AG09319 (cell line): ENCODE results near the gene UBE2J2.
"Not testable (repeated sequence)": the region's sequence is repeated elsewhere in the genome, so short reads cannot be mapped to it uniquely, and the experiment has no call there.

ENCODE experiments used
- DNase-seq: peaks from one replicate; pipeline ENCODE4 v3.0.0-alpha.2; 2010; ENCODE audit warnings: low read depth; ENCODE audit errors: extremely low read depth
- CTCF ChIP-seq: IDR thresholded peaks from 2 replicates; pipeline ENCODE4 v1.5.1; 2011; ENCODE audit warnings: low read depth, mild to moderate bottlenecking, inconsistent platforms, low read length, moderate library complexity

UBE2J2 gene

GRCh38 chr1:1256956-1257871 is 16.4 kb downstream of the UBE2J2 start:
- TF ChIP-seq CTCF, result no peak
- DNase-seq, result no peak

- no peak for TF ChIP-seq CTCF
- DNase-seq, result no peak
Measured at GRCh38 chr1:1255611-1256010, 18.0 kb downstream of the UBE2J2 start.

- DNase-seq, result no peak
- no peak for TF ChIP-seq CTCF
Measured at GRCh38 chr1:1255078-1255477, 18.6 kb downstream of the UBE2J2 start.

GRCh38 chr1:1254667-1254998 is 19.0 kb downstream of the UBE2J2 start:
- TF ChIP-seq CTCF, result no peak
- DNase-seq, result no peak

- DNase-seq, result no peak
- TF ChIP-seq CTCF, result no peak
Measured at GRCh38 chr1:1253972-1254666, 19.5 kb downstream of the UBE2J2 start.

GRCh38 chr1:1253314-1253713 is 20.3 kb downstream of the UBE2J2 start:
- DNase-seq, result no peak
- no peak for TF ChIP-seq CTCF

- no peak for TF ChIP-seq CTCF
- no peak for DNase-seq
Measured at GRCh38 chr1:1250786-1251284, 22.8 kb downstream of the UBE2J2 start.

GRCh38 chr1:1248009-1248913 is 25.4 kb downstream of the UBE2J2 start:
- not testable (repeated sequence) for DNase-seq
